Activated CD8-positive, alpha-beta memory T cell treated with anti-CD3 and anti-CD28 coated beads for 1 hour (primary cell): ENCODE measurements around the gene STRN.
"Not testable (repeated sequence)": the region's sequence is repeated elsewhere in the genome, so short reads cannot be mapped to it uniquely, and the experiment has no call there.

ENCODE experiments used
- DNase-seq, 2 donors: peaks; one replicate each; pipeline ENCODE4 v3.0.0-alpha.2; 2020; ENCODE audit warnings: low read depth in 1 of 2; ENCODE audit errors: extremely low read depth in 1 of 2

STRN gene

GRCh38 chr2:36963734-36964133 lies 2.6 kb downstream of the STRN start:
- no peak for DNase-seq

- no peak for DNase-seq
These were observed 3.2 kb downstream of the STRN start for GRCh38 chr2:36963106-36963505.

- DNase-seq, result no peak
These were observed 5.6 kb downstream of the STRN start for GRCh38 chr2:36960773-36961172.

- DNase-seq, result no peak
These were observed 6.2 kb downstream of the STRN start for GRCh38 chr2:36960005-36960675.

GRCh38 chr2:36954977-36955607 lies 11.2 kb downstream of the STRN start:
- DNase-seq, result no peak

GRCh38 chr2:36952748-36953197 lies 13.6 kb downstream of the STRN start:
- DNase-seq, result no peak

- DNase-seq, result no peak
These were observed 14.8 kb downstream of the STRN start for GRCh38 chr2:36951574-36951973.

GRCh38 chr2:36951027-36951518 lies 15.3 kb downstream of the STRN start:
- DNase-seq, result no peak

- DNase-seq, result no peak
These were observed 16.5 kb downstream of the STRN start for GRCh38 chr2:36949845-36950244.

GRCh38 chr2:36945240-36945639 lies 21.1 kb downstream of the STRN start:
- not testable (repeated sequence) for DNase-seq

GRCh38 chr2:36941867-36942266 lies 24.5 kb downstream of the STRN start:
- DNase-seq, result no peak

GRCh38 chr2:36936526-36936925 lies 29.8 kb downstream of the STRN start:
- not testable (repeated sequence) for DNase-seq

- not testable (repeated sequence) for DNase-seq
These were observed 34.6 kb downstream of the STRN start for GRCh38 chr2:36931688-36932087.

- DNase-seq, result not testable (repeated sequence)
These were observed 35.4 kb downstream of the STRN start for GRCh38 chr2:36930787-36931410.

- not testable (repeated sequence) for DNase-seq
These were observed 39.9 kb downstream of the STRN start for GRCh38 chr2:36926175-36927132.

GRCh38 chr2:36922629-36923028 lies 43.7 kb downstream of the STRN start:
- DNase-seq, result not testable (repeated sequence)

GRCh38 chr2:36921984-36922383 lies 44.4 kb downstream of the STRN start:
- no peak for DNase-seq

GRCh38 chr2:36919041-36919837 lies 47.1 kb downstream of the STRN start:
- no peak for DNase-seq

GRCh38 chr2:36918307-36918706 lies 48.0 kb downstream of the STRN start:
- no peak for DNase-seq

- DNase-seq, result no peak
These were observed 50.7 kb downstream of the STRN start for GRCh38 chr2:36915627-36916026.
